Testis (tissue), 3 donors: ENCODE data around the gene CFAP77. TPM values are rescaled to one million over a fixed set of nuclear protein-coding genes. Genes with fewer than 3 reads are reported as not detected.

ENCODE experiments used
- DNase-seq: peaks from one replicate; pipeline ENCODE4 v3.0.0-alpha.2; 2019
- H3K27ac ChIP-seq, 2 donors: fragments of 200-600 bp; sonication (generic); one replicate each; pipeline ENCODE4 v1.5.1; 2019
- H3K27me3 ChIP-seq: fragments of 200-600 bp; sonication (generic); one replicate; pipeline ENCODE4 v1.5.1; 2019
- H3K36me3 ChIP-seq: fragments of 200-600 bp; sonication (generic); one replicate; pipeline ENCODE4 v1.5.1; 2017; ENCODE audit warnings: low read depth; ENCODE audit errors: missing control alignments
- H3K4me1 ChIP-seq: fragments of 200-600 bp; sonication (generic); one replicate; pipeline ENCODE4 v1.5.1; 2019
- H3K4me3 ChIP-seq, 2 donors: fragments of 200-600 bp; sonication (generic); one replicate each; pipeline ENCODE4 v1.5.1; 2017 to 2019
- H3K9me3 ChIP-seq: fragments of 200-600 bp; sonication (generic); one replicate; pipeline ENCODE4 v1.5.1; 2017
- CTCF ChIP-seq, 3 experiments: fragments of 450-650 bp in 2 of 3; fragments of 200-600 bp in 1 of 3; sonication (generic) in 1 of 3; IDR thresholded peaks; one replicate each; pipeline ENCODE4 v1.5.1; 2016 to 2019; ENCODE audit warnings: antibody characterized with exemption in 3 of 3, mild to moderate bottlenecking in 2 of 3, moderate library complexity in 1 of 3
- POLR2A ChIP-seq: fragments of 450-650 bp; IDR thresholded peaks from one replicate; pipeline ENCODE4 v1.6.1; 2017; ENCODE audit warnings: antibody characterized with exemption, mild to moderate bottlenecking, moderate library complexity
- WGBS, 2 donors: methylation state at CpG; one replicate each; pipeline ENCODE4 v1.1.5; 2018; 5-methylcytosine and 5-hydroxymethylcytosine counted together
- intact Hi-C: fragments of 100-400 bp; cut with DNase I; formaldehyde crosslinking; loops from one replicate; pipeline ENCODE4 v1.15.1; 2023; ENCODE audit warnings: low total_unique reads
- polyA plus RNA-seq: library from polyadenylated mRNA; stranded (reverse); fragments of 350-450 nt; fragmentation: Illumina TruSeq; extraction: RNeasy Lipid Tissue Mini Kit (QIAGEN cat#74804); gene quantifications from one replicate; pipeline ENCODE4 v1.2.3, GENCODE V29; 2014; ENCODE audit warnings: low read depth, low replicate concordance; ENCODE audit not compliant: insufficient read depth
- total RNA-seq, 2 donors: library from RNA; depleted of rRNA; stranded (reverse); fragments of >200 nt; gene quantifications; one replicate each; pipeline ENCODE4 v1.2.3, GENCODE V29; 2016

The CFAP77 gene
- total and polyA plus RNA-seq, 3 donors from 2014 or later, result 13.6 to 36.2 (median 20.9) TPM

GRCh38 chr9:132488626-132489025, 78.6 kb downstream of the CFAP77 start:
- H3K27me3 ChIP-seq, result no peaks in the 10 kb centered on the region
- DNase-seq, result no peak
- no peak overlapping the region for H3K4me3 ChIP-seq
- no peaks in the 10 kb centered on the region for H3K9me3 ChIP-seq
- intact Hi-C loops, result no loop called here
- WGBS, 2 donors, result 60 to 73% methylated on average over 9 of the region's 9 CpGs
- TF ChIP-seq POLR2A (no peak), CTCF (IDR thresholded peaks at IDR 0.05) (no peak)
- H3K4me1 ChIP-seq, result no peaks in the 10 kb centered on the region
- no peak overlapping the region for H3K27ac ChIP-seq
- H3K36me3 ChIP-seq, result no peaks in the 10 kb centered on the region

GRCh38 chr9:132489536-132489935, 79.5 kb downstream of the CFAP77 start:
- H3K9me3 ChIP-seq, result no peaks in the 10 kb centered on the region
- no peak for TF ChIP-seq POLR2A
- TF ChIP-seq CTCF (IDR thresholded peaks at IDR 0.05), result no peak
- H3K4me1 ChIP-seq, result no peaks in the 10 kb centered on the region
- no peaks in the 10 kb centered on the region for H3K27me3 ChIP-seq
- intact Hi-C loops, result no loop called here
- H3K27ac ChIP-seq, result no peak overlapping the region
- no peak for DNase-seq
- WGBS, 2 donors, result 78 to 83% methylated on average over 9 of the region's 9 CpGs
- no peak overlapping the region for H3K4me3 ChIP-seq
- H3K36me3 ChIP-seq, result no peaks in the 10 kb centered on the region

GRCh38 chr9:132494857-132495256, 84.8 kb downstream of the CFAP77 start:
- Histone ChIP-seq H3K4me1 (no peaks in the 10 kb centered on the region), H3K4me3 (no peak overlapping the region), H3K9me3 (no peaks in the 10 kb centered on the region), H3K27ac (no peak overlapping the region), H3K36me3 (no peaks in the 10 kb centered on the region), H3K27me3 (no peaks in the 10 kb centered on the region)
- no peak for DNase-seq
- no peak for TF ChIP-seq CTCF (IDR thresholded peaks at IDR 0.05)
- no peak for TF ChIP-seq POLR2A
- intact Hi-C loops, result no loop called here
- 86 to 90% methylated on average over 2 of the region's 2 CpGs for WGBS, 2 donors

GRCh38 chr9:132497731-132498130, 87.7 kb downstream of the CFAP77 start:
- Histone ChIP-seq H3K36me3 (no peaks in the 10 kb centered on the region), H3K9me3 (no peaks in the 10 kb centered on the region), H3K4me3 (no peak overlapping the region), H3K27ac (no peak overlapping the region), H3K4me1 (no peaks in the 10 kb centered on the region), H3K27me3 (no peaks in the 10 kb centered on the region)
- intact Hi-C loops, result no loop called here
- TF ChIP-seq POLR2A (no peak), CTCF (IDR thresholded peaks at IDR 0.05) (no peak)
- WGBS, 2 donors, result 90 to 92% methylated on average over 15 to 16 of the region's 16 CpGs
- no peak for DNase-seq

GRCh38 chr9:132498531-132499210, 88.7 kb downstream of the CFAP77 start:
- intact Hi-C loops, result no loop called here
- no peak overlapping the region for H3K4me3 ChIP-seq
- no peaks in the 10 kb centered on the region for H3K27me3 ChIP-seq
- no peaks in the 10 kb centered on the region for H3K36me3 ChIP-seq
- H3K27ac ChIP-seq, result no peak overlapping the region
- H3K9me3 ChIP-seq, result no peaks in the 10 kb centered on the region
- H3K4me1 ChIP-seq, result no peaks in the 10 kb centered on the region
- TF ChIP-seq POLR2A (no peak), CTCF (IDR thresholded peaks at IDR 0.05) (no peak)
- WGBS, 2 donors, result 61 to 77% methylated on average over 8 to 20 of the region's 20 CpGs
- no peak for DNase-seq
